H7 (cell line): ENCODE results near the gene MYBBP1A. TPM values are rescaled to one million over a fixed set of nuclear protein-coding genes. Genes with fewer than 3 reads are reported as not detected.
"Not testable (repeated sequence)": the region's sequence is repeated elsewhere in the genome, so short reads cannot be mapped to it uniquely, and the experiment has no call there.

Experiments
- DNase-seq: peaks from one replicate; pipeline ENCODE4 v3.0.0; 2012
- H3K27me3 ChIP-seq: 2 replicates; pipeline ENCODE4 v1.6.0; 2011; ENCODE audit warnings: mild to moderate bottlenecking, low read length; ENCODE audit not compliant: control insufficient read depth, insufficient read depth
- H3K36me3 ChIP-seq: replicated peaks from 2 replicates; pipeline ENCODE4 v1.5.1; 2011; ENCODE audit warnings: low read length; ENCODE audit not compliant: control insufficient read depth, insufficient read depth
- H3K4me3 ChIP-seq: 2 replicates; pipeline ENCODE4 v1.5.1; 2011; ENCODE audit warnings: low read depth, mild to moderate bottlenecking, control low read depth, low read length, moderate library complexity; ENCODE audit not compliant: insufficient read depth
- total RNA-seq: library from RNA; depleted of rRNA; stranded (reverse); fragments of >200 nt; shearing (Covaris generic); gene quantifications from 2 replicates; pipeline ENCODE4 v1.2.3, GENCODE V29; 2014

The MYBBP1A gene
- total RNA-seq, 1 experiment from 2014 or later = 149 TPM

GRCh38 chr17:4593021-4593421 is 37.8 kb upstream of the MYBBP1A start:
- Histone ChIP-seq H3K36me3 (no peaks in the 10 kb centered on the region), H3K27me3 (no peaks in the 10 kb centered on the region; the same call in 1 of the 2 replicates)
- DNase-seq = peak; percentile 62

DNA sequence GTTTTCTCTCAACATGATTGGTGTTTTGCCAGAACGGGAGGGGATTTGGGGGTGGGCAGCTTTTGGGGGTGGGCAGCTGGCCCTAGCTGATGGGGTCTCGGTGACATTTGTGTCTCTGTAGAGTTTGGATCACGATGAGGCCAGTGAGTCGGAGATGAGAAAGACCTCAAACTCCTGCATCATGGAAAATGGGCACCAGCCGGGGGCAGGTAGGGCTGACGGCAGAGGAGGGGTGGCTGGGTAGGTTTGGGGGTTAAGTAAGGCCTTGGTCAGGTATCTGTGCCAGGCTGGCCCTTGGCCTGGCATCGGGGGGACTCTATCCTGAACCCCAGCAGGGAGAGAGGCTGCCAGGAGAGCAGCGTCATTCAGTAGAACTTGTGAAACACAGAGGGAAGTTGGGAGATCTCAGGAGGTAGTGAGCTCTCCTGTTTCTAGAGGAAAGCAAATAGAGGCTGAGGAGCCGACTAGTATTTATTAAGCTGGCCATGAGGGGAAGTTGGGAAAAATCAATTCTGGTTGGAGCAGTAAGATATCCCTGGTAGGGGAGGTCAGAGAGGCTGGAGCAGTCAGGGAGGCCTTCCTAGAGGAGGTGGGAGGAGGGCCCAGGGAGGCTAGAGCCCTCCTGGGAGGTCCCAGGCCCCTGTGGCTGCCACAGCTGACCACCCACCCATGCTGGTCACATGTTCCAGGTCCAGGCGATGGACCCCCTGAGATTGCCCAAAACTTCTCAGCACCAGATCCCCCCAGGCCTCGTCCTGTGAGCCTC is 37.2 kb upstream of the MYBBP1A start:
- Histone ChIP-seq H3K4me3 (no peak overlapping the region), H3K27me3 (no peaks in the 10 kb centered on the region; the same call in 1 of the 2 replicates), H3K36me3 (no peaks in the 10 kb centered on the region)
- no peak for DNase-seq

More at GRCh38 chr17:4593021-4593421, 37.8 kb upstream of the MYBBP1A start:
- H3K4me3 ChIP-seq = no peak overlapping the region

GRCh38 chr17:4591529-4591928 is 36.3 kb upstream of the MYBBP1A start:
- no peaks in the 10 kb centered on the region for H3K36me3 ChIP-seq
- no peak overlapping the region for H3K4me3 ChIP-seq
- no peak for DNase-seq
- H3K27me3 ChIP-seq = peaks cover 4% of the 10 kb centered on the region

DNA sequence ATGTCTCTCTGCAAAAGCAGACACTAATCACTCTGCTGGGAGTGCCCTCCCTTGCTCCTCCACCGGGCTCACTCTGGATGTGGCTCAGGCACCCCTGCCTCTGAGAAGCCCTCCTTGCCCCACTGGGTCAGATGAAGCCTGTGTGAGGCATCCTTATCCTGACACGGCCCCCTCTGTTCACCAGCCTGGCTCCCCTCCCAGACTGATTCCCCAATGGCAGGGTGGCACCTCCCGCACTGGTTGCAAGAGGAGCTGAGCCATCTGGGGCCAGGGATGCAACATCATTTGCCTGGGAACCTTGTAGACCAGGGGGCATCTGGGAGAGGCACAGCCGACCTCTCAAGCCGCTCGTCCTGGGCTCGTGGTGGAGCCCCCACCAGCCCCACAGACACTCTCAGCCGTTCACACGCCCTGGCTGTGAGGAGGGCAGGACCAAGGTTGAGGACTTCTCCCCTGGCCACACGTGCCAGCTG is 35.8 kb upstream of the MYBBP1A start:
- Histone ChIP-seq H3K27me3 (peaks cover 6% of the 10 kb centered on the region), H3K4me3 (no peak overlapping the region), H3K36me3 (no peaks in the 10 kb centered on the region)
- DNase-seq = peak; percentile 55

GRCh38 chr17:4590042-4590441 is 34.9 kb upstream of the MYBBP1A start:
- not testable (repeated sequence) for H3K36me3 ChIP-seq, DNase-seq, H3K4me3 ChIP-seq
- peaks cover 16% of the 10 kb centered on the region for H3K27me3 ChIP-seq

DNA sequence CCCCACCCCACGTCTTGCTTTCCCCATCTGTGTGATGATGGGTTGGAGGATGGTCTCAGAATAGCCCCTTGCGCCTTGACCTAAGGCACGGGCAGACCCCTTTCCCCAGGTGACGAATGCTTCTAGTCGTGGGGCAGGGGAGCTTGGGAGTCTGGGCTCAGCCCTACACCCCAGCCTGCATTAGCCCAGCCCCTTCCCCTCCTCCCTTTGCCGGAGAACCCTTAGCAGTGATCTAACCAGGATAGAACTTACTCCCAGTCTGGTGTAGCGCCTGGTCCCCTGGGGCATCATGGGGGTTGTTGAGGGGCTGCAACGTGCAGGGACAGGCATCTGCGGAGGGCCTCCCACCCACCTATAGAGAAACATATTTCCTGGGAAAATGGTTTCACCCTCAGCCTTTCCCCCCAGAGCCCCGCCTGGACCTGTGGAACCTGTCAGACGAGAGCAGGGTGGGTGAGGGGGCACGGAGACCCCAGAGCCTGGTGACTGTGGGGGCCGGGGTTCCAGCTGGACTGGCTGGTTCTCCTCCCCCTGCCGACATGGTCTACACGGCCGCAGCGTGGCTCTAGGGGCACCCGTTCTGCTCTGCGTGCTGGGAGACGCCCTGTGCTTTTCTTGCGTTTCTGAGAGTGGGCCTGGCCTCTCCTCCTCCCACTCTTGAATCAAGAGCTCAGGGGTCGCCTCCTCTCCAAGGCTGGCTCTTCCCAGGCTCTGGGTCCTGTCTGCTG is 33.9 kb upstream of the MYBBP1A start:
- H3K4me3 ChIP-seq = no peak overlapping the region
- H3K36me3 ChIP-seq = no peaks in the 10 kb centered on the region
- DNase-seq = peak; percentile 60
- H3K27me3 ChIP-seq = peaks cover 23% of the 10 kb centered on the region

DNA sequence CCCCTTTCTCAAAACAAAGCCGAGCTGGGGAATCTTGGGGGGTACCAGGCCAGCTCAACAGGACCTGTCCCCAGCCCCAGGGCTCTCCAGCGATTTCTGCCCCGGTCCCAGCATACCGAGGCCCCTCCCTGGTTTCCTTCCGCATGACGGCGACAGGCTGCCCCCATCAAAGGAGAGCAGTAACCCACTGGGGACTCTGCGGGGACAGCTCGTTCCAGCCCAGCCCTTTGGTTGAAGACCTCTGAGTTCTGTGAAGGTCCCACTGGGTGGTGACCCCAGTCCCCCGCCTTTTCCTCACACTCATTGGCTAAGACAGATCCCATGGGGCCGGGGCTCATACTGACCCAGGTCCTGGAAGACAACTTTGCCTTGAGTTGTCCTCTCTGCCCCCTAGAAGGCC is 33.2 kb upstream of the MYBBP1A start:
- Histone ChIP-seq H3K27me3 (peaks cover 30% of the 10 kb centered on the region), H3K4me3 (no peak overlapping the region), H3K36me3 (no peaks in the 10 kb centered on the region)
- DNase-seq = peak; percentile 63

- H3K36me3 ChIP-seq = no peaks in the 10 kb centered on the region
- no peak for DNase-seq
- H3K4me3 ChIP-seq = no peak overlapping the region
- peaks cover 36% of the 10 kb centered on the region for H3K27me3 ChIP-seq
These were observed 32.6 kb upstream of the MYBBP1A start for GRCh38 chr17:4587803-4588202.

- no peak overlapping the region for H3K4me3 ChIP-seq
- peaks cover 38% of the 10 kb centered on the region for H3K27me3 ChIP-seq
- no peaks in the 10 kb centered on the region for H3K36me3 ChIP-seq
- DNase-seq = no peak
These were observed 32.0 kb upstream of the MYBBP1A start for GRCh38 chr17:4587195-4587594.

- Histone ChIP-seq H3K4me3 (no peak overlapping the region), H3K27me3 (peaks cover 40% of the 10 kb centered on the region), H3K36me3 (no peaks in the 10 kb centered on the region)
- no peak for DNase-seq
These were observed 30.9 kb upstream of the MYBBP1A start for GRCh38 chr17:4586043-4586442.

GRCh38 chr17:4585638-4585994 is 30.4 kb upstream of the MYBBP1A start:
- Histone ChIP-seq H3K4me3 (no peak overlapping the region), H3K27me3 (peaks cover 40% of the 10 kb centered on the region), H3K36me3 (no peaks in the 10 kb centered on the region)
- DNase-seq = peak; percentile 58

GRCh38 chr17:4584917-4585637 is 29.9 kb upstream of the MYBBP1A start:
- Histone ChIP-seq H3K27me3 (peaks cover 40% of the 10 kb centered on the region), H3K4me3 (peak overlapping the region; percentile 49), H3K36me3 (no peaks in the 10 kb centered on the region)
- DNase-seq = peak; percentile 90

DNA sequence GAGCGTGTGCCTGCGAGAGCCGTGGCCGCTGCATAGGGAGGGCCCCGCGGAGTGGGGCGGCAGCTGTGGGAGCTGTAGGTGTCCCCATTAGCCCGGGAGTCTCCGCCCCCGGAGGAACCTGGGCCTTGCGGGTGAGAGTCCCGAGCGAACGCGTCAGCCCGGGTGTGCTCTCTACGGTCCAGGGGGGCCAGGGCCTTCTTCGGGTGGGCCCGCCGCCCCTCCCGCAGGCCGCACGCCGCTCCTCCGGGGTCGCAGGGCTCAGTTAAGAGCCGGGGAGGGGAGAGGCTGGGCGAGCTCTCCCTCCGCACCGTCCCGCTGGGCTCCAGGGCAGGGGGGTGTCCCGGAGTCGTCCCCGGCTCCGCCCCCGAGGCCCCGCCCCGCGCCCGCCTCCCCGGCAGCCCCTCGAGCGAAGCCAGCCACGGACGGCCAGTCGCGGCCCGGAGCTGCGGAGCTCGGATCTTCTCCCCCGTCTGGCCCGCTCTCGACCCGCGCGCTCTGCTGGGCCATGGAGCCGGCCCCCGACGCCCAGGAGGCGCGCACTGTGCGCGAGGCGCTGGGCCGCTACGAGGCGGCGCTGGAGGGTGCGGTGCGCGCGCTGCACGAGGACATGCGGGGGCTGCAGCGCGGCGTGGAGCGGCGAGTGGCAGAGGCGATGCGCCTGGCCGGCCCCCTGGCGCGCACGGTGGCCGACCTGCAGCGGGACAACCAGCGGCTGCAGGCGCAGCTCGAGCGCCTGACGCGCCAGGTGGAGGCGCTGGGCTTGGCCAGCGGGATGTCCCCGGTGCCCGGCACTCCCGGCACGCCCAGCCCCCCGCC is 29.1 kb upstream of the MYBBP1A start, which contains the start of gene SMTNL2:
TSS of gene SMTNL2 (plus strand) at position 429 of the 816 bp plus-strand sequence. CDS start at position 506, 77 bp downstream.
- DNase-seq = peak; percentile 96
- H3K4me3 ChIP-seq = peak within 1 kb of the TSS; percentile 49
- no peaks in the 10 kb centered on the region for H3K36me3 ChIP-seq
- H3K27me3 ChIP-seq = peaks cover 40% of the 10 kb centered on the region

DNA sequence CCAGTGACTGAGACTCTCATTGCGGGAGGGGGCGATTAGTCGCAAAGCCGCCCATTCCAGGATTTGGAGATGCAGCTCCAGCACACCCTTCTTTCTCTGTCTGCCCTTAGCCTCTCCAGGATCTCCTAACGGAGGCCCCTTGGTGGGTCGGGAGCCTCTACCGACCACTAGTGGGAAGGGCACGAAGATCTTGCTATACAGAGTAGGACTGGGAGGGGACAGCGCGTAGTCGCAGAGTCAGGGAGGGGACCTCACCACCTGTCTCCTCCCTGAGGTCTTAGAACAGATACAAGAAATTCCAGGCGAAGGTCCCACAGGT is 28.6 kb upstream of the MYBBP1A start:
- no peaks in the 10 kb centered on the region for H3K36me3 ChIP-seq
- DNase-seq = peak; percentile 88
- peaks cover 40% of the 10 kb centered on the region for H3K27me3 ChIP-seq
- H3K4me3 ChIP-seq = peak overlapping the region; percentile 49
